ENCODE measurements around the gene EMSY. TPM values are rescaled to one million over a fixed set of nuclear protein-coding genes. Genes with fewer than 3 reads are reported as not detected.

EMSY gene
- total RNA-seq, 2 experiments from 2014 or later, result 23.2 to 26.7 TPM

DNA sequence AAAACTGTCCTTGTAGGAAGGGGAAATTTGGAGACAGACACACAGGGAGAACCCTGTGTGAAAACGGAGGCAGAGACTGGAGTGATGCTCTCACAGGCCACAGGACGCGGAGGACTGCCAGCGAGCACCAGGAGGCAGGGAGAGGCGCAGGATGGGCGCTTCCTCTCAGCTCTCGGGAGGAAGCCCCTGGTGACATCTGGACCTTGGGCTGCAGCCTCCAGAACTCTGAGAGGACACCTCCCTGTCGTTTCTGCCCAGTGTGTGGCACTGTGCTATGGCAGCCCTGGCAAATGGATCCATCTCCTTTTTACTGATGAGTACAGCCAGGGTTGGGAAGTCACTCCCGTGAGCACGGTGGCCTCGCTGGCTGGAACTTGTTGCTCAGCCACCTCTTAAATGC, 151.8 kb downstream of the EMSY start:
- no peaks in the 10 kb centered on the region for H3K36me3 Mint-ChIP-seq (ENCODE audit: low read depth)
- intact Hi-C loops (cut with micrococcal nuclease), result loop anchor here (5.0 kb wide), 1 partner anchor 71 kb away; no protein-coding TSS in a partner anchor
- CTCF ChIA-PET, result no interaction called here

DNA sequence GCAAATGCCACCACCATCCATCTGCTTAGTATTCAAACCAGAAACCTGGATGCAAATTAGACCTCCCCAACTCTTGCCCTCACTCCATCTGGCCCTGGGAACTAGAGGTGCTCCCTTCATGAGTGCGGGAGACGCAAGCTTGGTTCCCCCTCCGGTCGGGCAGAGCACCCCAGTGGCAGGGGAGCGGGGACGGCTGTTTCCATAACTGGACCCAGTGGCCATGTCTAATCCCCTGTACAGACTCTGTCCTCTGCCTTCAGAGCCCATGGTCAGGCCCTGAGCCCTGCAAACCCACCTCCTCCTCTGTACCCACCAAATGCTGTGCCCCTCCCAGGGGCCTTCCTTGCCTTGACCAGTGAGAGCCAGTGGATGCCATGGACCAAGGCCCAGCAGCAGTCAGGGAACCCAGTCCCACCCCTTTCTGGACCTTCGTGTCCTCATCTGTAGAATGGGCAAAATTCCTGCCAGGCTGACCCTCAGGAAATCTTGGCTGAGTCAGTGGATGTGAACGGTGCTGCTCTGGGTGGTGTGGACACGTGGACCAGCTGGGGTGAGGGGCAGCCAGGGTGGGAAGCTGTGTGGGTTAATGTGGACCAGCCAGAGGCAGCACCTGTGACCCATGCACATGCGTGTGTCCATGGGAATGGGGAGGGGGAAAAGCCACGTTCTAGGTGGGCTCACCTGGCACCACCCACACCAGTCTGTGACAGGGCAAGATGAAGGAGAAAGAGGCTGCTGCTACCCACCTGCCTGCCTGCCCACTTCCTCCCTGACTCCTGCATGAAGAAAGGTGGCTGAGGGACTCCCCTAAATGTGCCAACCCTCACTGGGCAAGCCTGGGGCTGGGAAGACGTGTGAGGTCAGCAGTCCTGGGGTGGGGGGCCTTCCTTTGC, 153.0 kb downstream of the EMSY start:
- H3K36me3 Mint-ChIP-seq (ENCODE audit: low read depth), result no peaks in the 10 kb centered on the region
- peaks cover 7% of the 10 kb centered on the region for H3K27me3 Mint-ChIP-seq (ENCODE audit: low read depth)
- DNase-seq, result no peak
- no peak overlapping the region for H3K27ac Mint-ChIP-seq
- CTCF ChIA-PET, result interaction anchor here (1.7 kb wide), 1 partner anchor 82 kb away, joined by 12 read pairs; no protein-coding TSS in a partner anchor
- H3K4me1 Mint-ChIP-seq (ENCODE audit: low read depth), result no peaks in the 10 kb centered on the region
- H3K4me3 Mint-ChIP-seq, result no peak overlapping the region
- no peaks in the 10 kb centered on the region for H3K9me3 Mint-ChIP-seq
- intact Hi-C loops (cut with micrococcal nuclease), result loop anchor here (1.0 to 5.0 kb wide), 2 partner anchors 70 to 83 kb away; no protein-coding TSS in a partner anchor

More for the DNA sequence above, 151.8 kb downstream of the EMSY start:
- H3K4me3 Mint-ChIP-seq, result no peak overlapping the region
- no peaks in the 10 kb centered on the region for H3K9me3 Mint-ChIP-seq
- H3K4me1 Mint-ChIP-seq (ENCODE audit: low read depth), result no peaks in the 10 kb centered on the region
- DNase-seq, result no peak
- no peak overlapping the region for H3K27ac Mint-ChIP-seq
- H3K27me3 Mint-ChIP-seq (ENCODE audit: low read depth), result peaks cover 2% of the 10 kb centered on the region

DNA sequence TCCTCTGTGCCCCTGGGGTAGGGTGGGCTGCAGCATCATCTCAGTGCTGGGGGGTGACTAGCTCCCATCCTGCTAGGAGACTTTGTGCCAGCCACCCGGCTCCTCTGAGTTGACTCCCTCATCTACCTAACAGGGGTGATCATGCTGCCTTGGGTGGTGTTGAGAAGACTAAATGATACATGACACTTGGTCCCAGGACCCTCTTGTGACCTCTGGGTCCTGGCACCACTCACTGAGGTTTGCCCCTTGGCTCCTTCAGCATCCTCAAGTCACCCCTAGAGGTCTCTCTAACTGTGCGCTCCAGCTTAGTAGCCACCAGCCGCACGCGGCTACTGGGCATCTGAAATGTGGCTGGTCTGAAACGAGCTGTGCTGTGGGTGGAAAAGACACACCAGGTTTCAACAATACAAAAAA, 153.6 kb downstream of the EMSY start:
- H3K27me3 Mint-ChIP-seq (ENCODE audit: low read depth), result peaks cover 7% of the 10 kb centered on the region
- no peaks in the 10 kb centered on the region for H3K9me3 Mint-ChIP-seq
- no peaks in the 10 kb centered on the region for H3K36me3 Mint-ChIP-seq (ENCODE audit: low read depth)
- no peaks in the 10 kb centered on the region for H3K4me1 Mint-ChIP-seq (ENCODE audit: low read depth)
- DNase-seq, result peak; percentile 24
- no peak overlapping the region for H3K27ac Mint-ChIP-seq
- CTCF ChIA-PET, result interaction anchor here (0.6 to 1.7 kb wide), 4 partner anchors 79 to 125 kb away, joined by 3 to 12 read pairs (median 4); no protein-coding TSS in a partner anchor
- H3K4me3 Mint-ChIP-seq, result no peak overlapping the region
- intact Hi-C loops (cut with micrococcal nuclease), result loop anchor here (1.0 to 5.0 kb wide), 2 partner anchors 69 to 82 kb away; no protein-coding TSS in a partner anchor

DNA sequence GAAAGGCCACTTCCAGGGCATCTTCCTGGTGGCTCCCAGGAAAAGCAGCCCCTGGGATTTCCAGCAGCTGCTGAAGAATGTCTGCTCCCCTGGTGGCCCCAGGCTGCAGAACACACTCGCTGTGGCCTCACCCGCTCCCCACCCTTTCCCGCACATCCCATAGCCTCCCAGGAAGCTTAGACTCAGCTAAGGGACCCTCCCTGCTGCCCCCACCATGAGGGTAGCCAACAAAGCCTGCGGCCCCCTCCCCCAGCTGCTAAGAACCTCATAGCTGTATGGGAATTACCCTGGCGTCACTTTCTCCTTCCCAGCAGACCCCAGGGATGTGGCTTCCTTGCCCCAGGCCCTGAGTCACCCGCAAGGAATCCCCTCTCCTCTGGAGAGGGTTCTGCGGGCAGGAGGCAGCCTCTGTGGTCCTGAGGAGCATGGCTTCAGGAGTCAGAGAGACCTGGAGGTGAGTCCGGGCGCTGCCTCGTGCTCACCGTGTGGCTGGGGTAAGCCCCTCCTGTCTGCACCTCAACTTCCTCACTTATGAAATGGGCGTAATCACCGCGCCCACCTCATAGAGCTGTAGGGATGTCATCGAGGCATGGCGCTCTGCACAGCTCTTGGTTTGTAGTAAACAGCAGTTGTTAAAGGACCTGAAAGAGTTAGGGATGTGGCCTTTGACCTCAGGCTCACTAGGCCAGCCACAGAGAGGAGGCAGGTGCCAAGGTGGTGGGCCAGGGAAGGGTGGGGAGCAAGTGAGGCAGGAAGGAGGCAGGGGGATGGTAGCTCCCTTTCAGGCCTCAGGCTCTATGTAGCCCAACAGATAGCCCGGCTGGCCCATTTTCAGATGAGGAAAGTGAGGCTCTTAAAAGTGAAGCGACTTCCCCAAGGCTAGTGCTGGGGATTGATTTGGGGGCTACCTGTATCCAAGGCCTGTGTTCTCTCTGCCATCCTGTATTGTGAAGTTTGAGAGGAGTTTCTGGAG, 154.5 kb downstream of the EMSY start:
- intact Hi-C loops (cut with micrococcal nuclease), result loop anchor here (5.0 kb wide), 1 partner anchor 68 kb away; no protein-coding TSS in a partner anchor
- Mint-ChIP-seq H3K36me3 (ENCODE audit: low read depth) (no peaks in the 10 kb centered on the region), H3K27ac (no peak overlapping the region), H3K27me3 (ENCODE audit: low read depth) (peaks cover 7% of the 10 kb centered on the region), H3K4me1 (ENCODE audit: low read depth) (no peaks in the 10 kb centered on the region), H3K4me3 (no peak overlapping the region), H3K9me3 (no peaks in the 10 kb centered on the region)
- no peak for DNase-seq
- CTCF ChIA-PET, result interaction anchor here (0.6 to 1.7 kb wide), 5 partner anchors 78 to 124 kb away, joined by 3 to 12 read pairs (median 3); no protein-coding TSS in a partner anchor

DNA sequence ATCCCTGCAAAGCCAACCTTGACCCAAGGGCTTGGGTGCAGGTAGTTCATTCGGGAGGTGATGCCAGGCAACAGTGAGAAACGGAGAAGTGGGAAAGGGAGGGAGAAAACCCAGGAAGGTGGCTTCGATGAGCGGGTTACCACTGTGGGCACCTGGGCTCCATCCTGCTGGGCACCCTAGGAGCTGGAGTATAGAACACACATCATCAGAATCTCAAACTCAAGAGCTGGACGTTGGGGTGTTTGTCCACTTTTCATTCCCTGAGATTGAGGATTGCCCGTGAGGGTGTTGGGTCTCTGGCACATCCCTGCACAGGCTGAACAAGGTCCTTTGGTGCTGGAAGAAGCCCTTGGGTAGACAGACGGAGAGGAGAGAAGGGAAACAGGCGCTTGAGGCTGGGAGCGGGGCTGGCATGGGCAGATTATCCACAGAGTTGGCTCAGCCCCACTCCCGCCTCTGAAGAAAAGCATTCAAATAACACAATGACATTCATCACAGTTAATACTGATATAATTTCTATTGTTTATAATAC, 155.4 kb downstream of the EMSY start:
- no peak for DNase-seq
- H3K36me3 Mint-ChIP-seq (ENCODE audit: low read depth), result no peaks in the 10 kb centered on the region
- H3K27ac Mint-ChIP-seq, result no peak overlapping the region
- no peaks in the 10 kb centered on the region for H3K4me1 Mint-ChIP-seq (ENCODE audit: low read depth)
- CTCF ChIA-PET, result interaction anchor here (0.7 kb wide), 1 partner anchor 80 kb away, joined by 3 read pairs; no protein-coding TSS in a partner anchor
- intact Hi-C loops (cut with micrococcal nuclease), result no loop called here
- H3K4me3 Mint-ChIP-seq, result no peak overlapping the region
- H3K27me3 Mint-ChIP-seq (ENCODE audit: low read depth), result peaks cover 7% of the 10 kb centered on the region
- H3K9me3 Mint-ChIP-seq, result no peaks in the 10 kb centered on the region

DNA sequence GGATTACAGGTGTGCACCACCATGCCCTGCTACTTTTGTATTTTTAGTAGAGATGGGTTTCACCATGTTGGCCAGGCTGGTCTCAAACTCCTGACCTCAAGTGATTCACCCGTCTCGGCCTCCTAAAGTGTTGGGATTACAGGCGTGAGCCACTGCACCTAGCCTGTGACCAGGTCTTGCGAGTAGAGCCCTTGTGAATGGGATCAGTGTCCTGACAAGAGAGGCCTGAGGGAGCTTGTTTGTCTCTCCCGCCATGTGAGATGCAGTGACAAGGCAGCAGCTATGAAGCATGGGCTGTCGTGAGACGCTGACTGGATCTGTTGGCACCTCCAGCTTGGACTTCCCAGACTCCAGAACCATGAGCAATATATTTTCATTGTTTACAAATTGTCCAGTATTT, 156.5 kb downstream of the EMSY start:
- peaks cover 7% of the 10 kb centered on the region for H3K27me3 Mint-ChIP-seq (ENCODE audit: low read depth)
- H3K4me1 Mint-ChIP-seq (ENCODE audit: low read depth), result no peaks in the 10 kb centered on the region
- H3K27ac Mint-ChIP-seq, result no peak overlapping the region
- H3K9me3 Mint-ChIP-seq, result no peaks in the 10 kb centered on the region
- intact Hi-C loops (cut with micrococcal nuclease), result no loop called here
- H3K36me3 Mint-ChIP-seq (ENCODE audit: low read depth), result no peaks in the 10 kb centered on the region
- CTCF ChIA-PET, result no interaction called here
- DNase-seq, result no peak
- H3K4me3 Mint-ChIP-seq, result no peak overlapping the region

DNA sequence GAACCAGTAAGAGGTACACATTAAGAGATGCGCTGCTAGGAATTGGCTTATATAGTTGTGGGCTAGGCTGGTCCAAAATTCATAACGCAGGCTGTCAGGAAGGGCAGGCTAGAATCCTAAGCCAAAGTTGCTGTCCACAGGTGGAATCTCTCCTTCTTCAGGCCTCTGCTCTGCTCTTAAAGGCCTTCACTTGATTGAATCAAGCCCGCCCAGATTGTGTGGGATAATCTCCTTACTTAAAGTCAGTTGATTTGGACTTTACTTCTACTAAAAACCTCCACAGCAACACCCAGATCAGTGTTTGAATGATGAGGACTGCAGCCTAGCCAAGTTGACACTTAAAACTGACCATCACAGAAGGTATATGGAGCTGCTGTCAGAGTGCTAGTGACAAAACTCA, 156.9 kb downstream of the EMSY start:
- H3K9me3 Mint-ChIP-seq, result no peaks in the 10 kb centered on the region
- CTCF ChIA-PET, result no interaction called here

DNA sequence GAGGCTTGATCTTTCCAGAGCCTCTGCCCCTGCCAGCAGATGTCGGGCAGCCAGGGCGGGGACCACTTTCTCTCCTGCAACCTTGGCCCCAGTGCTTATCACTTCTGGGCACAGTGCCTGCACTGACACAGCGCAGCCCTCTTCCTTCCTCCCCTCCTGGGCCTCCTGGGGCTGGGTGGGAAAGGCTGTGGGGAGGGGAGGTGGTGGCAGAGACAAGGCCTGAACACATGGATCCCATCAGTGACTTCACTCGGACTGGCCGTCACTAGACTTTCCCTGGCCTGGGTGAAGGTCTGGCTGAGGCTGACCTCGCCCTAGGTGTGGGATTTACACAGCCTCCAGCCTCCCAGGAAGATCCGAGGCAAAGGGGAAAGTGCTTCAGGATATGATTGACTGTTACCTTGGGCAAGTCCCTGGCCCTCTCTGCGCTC, 157.6 kb downstream of the EMSY start:
- H3K36me3 Mint-ChIP-seq (ENCODE audit: low read depth), result no peaks in the 10 kb centered on the region

More for the DNA sequence above, 156.9 kb downstream of the EMSY start:
- H3K36me3 Mint-ChIP-seq (ENCODE audit: low read depth), result no peaks in the 10 kb centered on the region
- no peak overlapping the region for H3K4me3 Mint-ChIP-seq
- peaks cover 7% of the 10 kb centered on the region for H3K27me3 Mint-ChIP-seq (ENCODE audit: low read depth)
- H3K27ac Mint-ChIP-seq, result no peak overlapping the region
- no peaks in the 10 kb centered on the region for H3K4me1 Mint-ChIP-seq (ENCODE audit: low read depth)
- intact Hi-C loops (cut with micrococcal nuclease), result no loop called here
- DNase-seq, result no peak

More for the DNA sequence above, 157.6 kb downstream of the EMSY start:
- H3K4me1 Mint-ChIP-seq (ENCODE audit: low read depth), result no peaks in the 10 kb centered on the region
- no peak for DNase-seq
- no peak overlapping the region for H3K4me3 Mint-ChIP-seq
- H3K27me3 Mint-ChIP-seq (ENCODE audit: low read depth), result peaks cover 7% of the 10 kb centered on the region
- intact Hi-C loops (cut with micrococcal nuclease), result no loop called here
- CTCF ChIA-PET, result no interaction called here
- no peak overlapping the region for H3K27ac Mint-ChIP-seq
- H3K9me3 Mint-ChIP-seq, result no peaks in the 10 kb centered on the region

Other genes starting within 250 kb of the EMSY start
- not detected for gene WNT11, start 238.5 kb upstream of the EMSY start, total RNA-seq
- 10 to 100 TPM; 39.4 to 40.6 TPM for gene THAP12, start 63.9 kb upstream of the EMSY start, total RNA-seq
- gene GVQW3, start 63.7 kb upstream of the EMSY start, total RNA-seq, result 1 to 10 TPM; 1.7 to 2.1 TPM
- gene LRRC32, start 225.7 kb downstream of the EMSY start, total RNA-seq, result 1 to 10 TPM; 2.5 to 3.0 TPM

All from activated naive CD4-positive, alpha-beta T cell treated with anti-CD3 and anti-CD28 coated beads for 36 hours (primary cell).